Endodermal cell (in vitro differentiated cells): ENCODE measurements around the gene SPDYE3. TPM values are rescaled to one million over a fixed set of nuclear protein-coding genes. Genes with fewer than 3 reads are reported as not detected.
"Not testable (repeated sequence)": the region's sequence is repeated elsewhere in the genome, so short reads cannot be mapped to it uniquely, and the experiment has no call there.

Source experiments
- DNase-seq: peaks from one replicate; pipeline ENCODE4 v3.0.0-alpha.2; 2017
- H3K27ac ChIP-seq: 2 replicates; pipeline ENCODE4 v1.5.1; 2013; ENCODE audit warnings: mild to moderate bottlenecking, low read depth, low read length, moderate library complexity
- H3K27me3 ChIP-seq: 2 replicates; pipeline ENCODE4 v1.6.1; 2013; ENCODE audit warnings: mild to moderate bottlenecking, low read length, moderate library complexity; ENCODE audit not compliant: insufficient read depth, control insufficient read depth, poor library complexity, severe bottlenecking
- H3K36me3 ChIP-seq: 2 replicates; pipeline ENCODE4 v1.7.0; 2013; ENCODE audit warnings: mild to moderate bottlenecking, low read length, moderate library complexity; ENCODE audit not compliant: control insufficient read depth, insufficient read depth
- H3K4me1 ChIP-seq: one replicate; pipeline ENCODE4 v1.7.0; 2013; ENCODE audit warnings: low read length; ENCODE audit not compliant: control insufficient read depth, insufficient read depth
- H3K4me3 ChIP-seq: 2 replicates; pipeline ENCODE4 v1.5.1; 2013; ENCODE audit warnings: mild to moderate bottlenecking, low read length, moderate library complexity
- H3K9ac ChIP-seq: 2 replicates; pipeline ENCODE4 v1.6.1; 2013; ENCODE audit warnings: mild to moderate bottlenecking, low read length, moderate library complexity; ENCODE audit not compliant: poor library complexity, severe bottlenecking; ENCODE audit errors: extremely low read depth
- H3K9me3 ChIP-seq: 2 replicates; pipeline ENCODE4 v1.6.1; 2013; ENCODE audit warnings: mild to moderate bottlenecking, low read length, moderate library complexity; ENCODE audit not compliant: control insufficient read depth
- H3K27ac Mint-ChIP-seq: 2 replicates; pipeline ENCODE4 v1.8.0; 2020; ENCODE audit warnings: mixed read lengths
- H3K27me3 Mint-ChIP-seq: 2 replicates; pipeline ENCODE4 v1.8.0; 2021; ENCODE audit warnings: mild to moderate bottlenecking, mixed read lengths; ENCODE audit not compliant: insufficient read depth
- H3K36me3 Mint-ChIP-seq: 2 replicates; pipeline ENCODE4 v1.8.0; 2020; ENCODE audit warnings: low read depth, mixed read lengths
- H3K4me1 Mint-ChIP-seq: 2 replicates; pipeline ENCODE4 v1.8.0; 2020; ENCODE audit warnings: mixed read lengths
- H3K4me3 Mint-ChIP-seq: 2 replicates; pipeline ENCODE4 v1.8.0; 2020; ENCODE audit warnings: mild to moderate bottlenecking, moderate library complexity, mixed read lengths
- H3K9me3 Mint-ChIP-seq: 2 replicates; pipeline ENCODE4 v1.8.0; 2020; ENCODE audit warnings: mild to moderate bottlenecking, mixed read lengths
- whole genome bisulfite sequencing, 2 experiments: methylation state at CpG; one replicate each; pipeline versions ENCODE4 v1.1.5 to v1.1.7; 2013; ENCODE audit warnings: missing lambda C conversion rate in 2 of 2, mixed read lengths in 1 of 2; ENCODE audit not compliant: insufficient coverage in 1 of 2, insufficient read length in 1 of 2; 5-methylcytosine and 5-hydroxymethylcytosine counted together
- total RNA-seq, 2 donors: library from RNA; stranded (reverse); fragmentation: NEBNext Ultra II Directional in 1 of 2; extraction: Animal tissue kit (Norgen Biotek cat#: 25700) in 1 of 2; gene quantifications; 2 replicates in 1 of 2; 3 replicates in 1 of 2; pipeline ENCODE4 v1.2.1, GENCODE V29; 2021

SPDYE3 gene
- total RNA-seq, 2 donors from 2014 or later = not detected

GRCh38 chr7:100283147-100283546 lies 24.4 kb upstream of the SPDYE3 start:
- H3K27me3 Mint-ChIP-seq = not testable (repeated sequence)

GRCh38 chr7:100287191-100287969 lies 20.1 kb upstream of the SPDYE3 start:
- not testable (repeated sequence) for H3K36me3 Mint-ChIP-seq, H3K27me3 ChIP-seq, H3K4me3 Mint-ChIP-seq, H3K27ac Mint-ChIP-seq, H3K4me3 ChIP-seq, H3K27me3 Mint-ChIP-seq, DNase-seq, H3K9ac ChIP-seq, H3K4me1 Mint-ChIP-seq, H3K9me3 Mint-ChIP-seq, H3K9me3 ChIP-seq, H3K36me3 ChIP-seq, H3K4me1 ChIP-seq, H3K27ac ChIP-seq
- WGBS, 2 experiments = 83 to 86% methylated on average over 3 to 6 of the region's 6 CpGs

More at GRCh38 chr7:100283147-100283546, 24.4 kb upstream of the SPDYE3 start:
- H3K9me3 Mint-ChIP-seq, H3K36me3 Mint-ChIP-seq, H3K4me3 Mint-ChIP-seq, H3K4me1 ChIP-seq, H3K4me3 ChIP-seq, H3K27ac ChIP-seq, H3K4me1 Mint-ChIP-seq, H3K27ac Mint-ChIP-seq, H3K9ac ChIP-seq, H3K27me3 ChIP-seq, H3K36me3 ChIP-seq, DNase-seq, H3K9me3 ChIP-seq: not testable (repeated sequence)
- 94% methylated on average over 8 of the region's 8 CpGs; no CpG with 5 or more reads in 1 of the 2 experiments for WGBS, 2 experiments

GRCh38 chr7:100288258-100288657 lies 19.2 kb upstream of the SPDYE3 start:
- H3K4me3 Mint-ChIP-seq = not testable (repeated sequence)

DNA sequence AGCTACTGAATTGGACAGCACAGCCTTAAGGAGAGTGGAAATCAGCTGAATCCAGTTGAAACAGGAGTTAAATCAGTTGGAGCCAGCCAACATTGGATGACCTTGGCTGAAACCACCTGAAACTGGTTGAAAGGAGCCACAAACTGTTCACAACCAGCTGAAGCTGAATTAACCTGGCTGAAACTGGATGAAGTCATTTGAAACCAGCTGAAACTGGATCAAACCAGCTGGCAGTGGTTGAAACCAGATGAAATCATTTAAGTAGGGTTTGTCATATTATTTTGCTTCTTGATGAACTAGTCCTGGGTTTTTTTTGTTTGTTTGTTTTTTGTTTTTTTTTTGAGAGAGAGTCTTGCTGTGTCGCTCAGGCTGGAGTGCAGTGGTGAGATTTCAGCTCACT lies 15.3 kb upstream of the SPDYE3 start:
- not testable (repeated sequence) for H3K9me3 Mint-ChIP-seq, H3K4me1 Mint-ChIP-seq, H3K9me3 ChIP-seq, H3K4me3 ChIP-seq, H3K27ac Mint-ChIP-seq, H3K4me1 ChIP-seq, DNase-seq, H3K27me3 ChIP-seq, H3K4me3 Mint-ChIP-seq, H3K27ac ChIP-seq, H3K9ac ChIP-seq, H3K27me3 Mint-ChIP-seq, H3K36me3 ChIP-seq
- H3K36me3 Mint-ChIP-seq = peaks cover 11% of the 10 kb centered on the region
- 88 to 100% methylated on average over 1 of the region's 1 CpG for WGBS, 2 experiments

More at GRCh38 chr7:100288258-100288657, 19.2 kb upstream of the SPDYE3 start:
- not testable (repeated sequence) for H3K4me1 Mint-ChIP-seq, DNase-seq, H3K4me1 ChIP-seq, H3K36me3 Mint-ChIP-seq, H3K9me3 Mint-ChIP-seq, H3K36me3 ChIP-seq, H3K9me3 ChIP-seq, H3K9ac ChIP-seq, H3K4me3 ChIP-seq, H3K27me3 ChIP-seq, H3K27ac ChIP-seq, H3K27ac Mint-ChIP-seq, H3K27me3 Mint-ChIP-seq
- 92 to 100% methylated on average over 3 of the region's 3 CpGs for WGBS, 2 experiments

DNA sequence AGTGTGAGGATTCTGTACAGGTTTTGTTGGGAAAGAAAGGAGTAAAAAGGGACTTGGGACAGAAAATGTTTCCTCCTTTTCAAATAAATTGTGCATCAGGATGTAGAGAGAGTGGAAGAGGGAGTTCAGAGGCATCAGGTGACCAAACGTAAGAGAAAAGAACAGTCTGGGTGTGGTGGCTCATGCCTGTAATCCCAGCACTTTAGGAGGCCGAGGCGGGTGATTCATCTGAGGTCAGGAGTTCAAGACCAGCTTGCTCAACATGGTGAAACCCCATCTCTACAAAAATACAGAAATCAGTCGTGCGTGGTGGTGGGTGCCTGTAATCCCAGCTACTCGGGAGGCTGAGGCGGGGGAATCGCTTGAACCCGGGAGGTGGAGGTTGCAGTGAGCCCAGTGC lies 12.2 kb upstream of the SPDYE3 start:
- Mint-ChIP-seq H3K27ac (peak overlapping the region; percentile 5), H3K36me3 (peaks cover 18% of the 10 kb centered on the region)
- not testable (repeated sequence) for H3K9me3 ChIP-seq, H3K4me3 Mint-ChIP-seq, H3K4me1 Mint-ChIP-seq, H3K27ac ChIP-seq, H3K27me3 ChIP-seq, H3K4me3 ChIP-seq, H3K9me3 Mint-ChIP-seq, H3K4me1 ChIP-seq, H3K27me3 Mint-ChIP-seq, H3K36me3 ChIP-seq, H3K9ac ChIP-seq, DNase-seq
- 93 to 100% methylated on average over 1 to 9 of the region's 9 CpGs for WGBS, 2 experiments

DNA sequence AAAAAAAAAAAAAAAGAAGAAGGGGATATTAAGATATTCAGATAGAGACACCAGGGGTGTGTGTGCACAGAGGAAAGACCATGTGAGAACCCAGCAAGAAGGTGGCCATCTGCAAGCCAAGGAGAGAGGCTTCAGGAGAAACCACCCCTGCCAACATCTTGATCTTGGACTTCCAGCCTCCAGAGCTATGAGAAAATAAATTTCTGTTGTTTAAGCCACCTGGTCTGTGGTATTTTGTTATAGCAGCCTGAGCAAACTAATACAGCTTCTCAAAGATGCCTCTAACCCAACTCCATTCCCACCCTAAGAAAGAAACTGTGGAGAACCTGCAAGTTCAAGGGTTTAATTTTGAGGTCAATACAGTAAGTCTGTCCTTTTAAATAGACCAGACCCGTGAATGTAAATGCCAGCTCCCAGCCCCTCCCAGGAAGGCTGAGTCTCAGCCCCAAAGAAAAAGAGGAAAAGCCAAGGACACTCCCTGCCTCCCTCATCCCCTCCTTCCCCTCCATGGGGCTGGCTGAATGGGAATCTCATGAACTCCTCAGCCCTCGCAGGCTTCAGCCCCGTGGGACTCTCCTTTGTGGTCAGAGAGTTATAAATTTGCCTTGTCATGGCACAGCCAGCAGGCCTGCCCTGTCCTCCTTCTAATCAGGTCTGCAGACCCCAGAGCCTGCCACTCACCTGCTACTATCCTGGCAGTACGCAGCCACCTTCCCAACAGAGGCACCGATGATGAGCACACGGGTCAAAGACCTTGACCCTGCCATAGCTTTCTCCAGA lies 9.5 kb upstream of the SPDYE3 start:
- not testable (repeated sequence) for H3K4me1 ChIP-seq, H3K36me3 Mint-ChIP-seq, H3K27ac ChIP-seq, H3K9me3 ChIP-seq, H3K27me3 ChIP-seq, H3K4me3 Mint-ChIP-seq, H3K9me3 Mint-ChIP-seq, H3K4me3 ChIP-seq, DNase-seq, H3K36me3 ChIP-seq, H3K9ac ChIP-seq, H3K27me3 Mint-ChIP-seq, H3K4me1 Mint-ChIP-seq
- 89% methylated on average over 3 of the region's 6 CpGs; no CpG with 5 or more reads in 1 of the 2 experiments for WGBS, 2 experiments
- H3K27ac Mint-ChIP-seq = peak overlapping the region; percentile 29

GRCh38 chr7:100298632-100298895 lies 8.9 kb upstream of the SPDYE3 start:
- H3K27me3 Mint-ChIP-seq, H3K36me3 Mint-ChIP-seq, H3K9me3 Mint-ChIP-seq, H3K9me3 ChIP-seq, DNase-seq, H3K36me3 ChIP-seq, H3K4me3 Mint-ChIP-seq, H3K4me3 ChIP-seq, H3K4me1 ChIP-seq, H3K9ac ChIP-seq, H3K4me1 Mint-ChIP-seq, H3K27ac ChIP-seq, H3K27me3 ChIP-seq: not testable (repeated sequence)
- 92% methylated on average over 6 to 7 of the region's 7 CpGs for WGBS, 2 experiments
- peak overlapping the region; percentile 29 for H3K27ac Mint-ChIP-seq
